Frontal cortex (tissue), 4 donors: Measurements from ENCODE around the gene AK3. TPM values are rescaled to one million over a fixed set of nuclear protein-coding genes. Genes with fewer than 3 reads are reported as not detected.
A peak's percentile ranks its signal among the peaks of the same experiment; 100 is the strongest.

Source experiments
- DNase-seq, 2 donors: peaks; one replicate each; pipeline ENCODE4 v3.0.0; 2012; ENCODE audit warnings: low spot score in 2 of 2
- FAIRE-seq: peaks from 2 replicates; lab custom pipeline; 2012; peaks lifted over from hg19 to GRCh38; lab: Jason Lieb, UNC
- total RNA-seq: library from RNA; depleted of rRNA; stranded (reverse); fragments of >200 nt; gene quantifications from one replicate; pipeline ENCODE4 v1.2.3, GENCODE V29; 2014
- donor health status: control.
- donor health status: control.
- donor health status: control.

The AK3 gene
- total RNA-seq, 1 donor from 2014 or later: 26.9 TPM

DNA sequence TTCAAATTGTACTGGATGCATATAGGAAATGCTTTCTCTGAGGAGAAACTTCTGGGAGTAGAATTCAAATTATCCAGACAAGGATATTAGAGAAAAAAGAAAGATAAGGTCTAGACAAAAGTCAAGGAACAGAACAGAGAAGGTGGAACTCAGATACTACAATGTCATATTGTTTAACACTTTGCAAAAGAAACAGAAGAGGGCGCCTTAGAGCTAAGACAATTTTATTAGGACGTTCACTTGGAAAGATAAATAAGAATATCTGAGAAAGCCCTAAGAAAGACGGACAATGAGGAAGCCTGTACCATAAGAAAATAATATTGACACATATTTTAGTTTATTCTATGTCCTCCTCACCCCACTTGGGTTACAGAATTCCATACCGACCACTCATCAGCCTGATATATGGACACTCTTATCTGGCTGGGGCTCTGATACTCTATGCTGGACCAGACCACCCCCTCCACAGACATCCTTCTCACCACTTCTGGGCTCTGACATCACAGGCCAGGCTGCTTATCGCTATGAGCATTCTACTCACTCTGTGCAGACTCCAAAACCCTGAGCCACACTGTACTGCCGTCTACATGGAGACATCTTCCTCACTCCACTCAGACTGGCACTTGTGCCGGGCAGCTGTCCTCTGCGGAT, 9.1 kb upstream of the AK3 start:
- no peak for DNase-seq
- FAIRE-seq: no peak

DNA sequence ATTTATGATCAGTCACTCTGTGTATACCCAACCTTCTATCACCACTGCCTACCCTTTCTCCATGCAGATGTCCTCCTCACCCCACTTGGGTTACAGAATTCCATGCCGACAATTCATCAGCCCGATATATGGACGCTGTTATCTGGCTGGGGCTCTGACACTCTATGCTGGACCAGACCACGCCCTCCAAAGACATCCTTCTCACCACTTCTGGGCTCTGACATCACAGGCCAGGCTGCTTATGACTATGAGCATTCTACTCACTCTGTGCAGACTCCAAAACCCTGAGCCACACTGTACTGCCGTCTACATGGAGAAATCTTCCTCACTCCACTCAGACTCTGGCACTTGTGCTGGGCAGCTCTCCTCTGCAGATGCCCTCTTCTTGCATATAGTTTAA, 7.6 kb upstream of the AK3 start:
- DNase-seq: no peak
- no peak for FAIRE-seq

DNA sequence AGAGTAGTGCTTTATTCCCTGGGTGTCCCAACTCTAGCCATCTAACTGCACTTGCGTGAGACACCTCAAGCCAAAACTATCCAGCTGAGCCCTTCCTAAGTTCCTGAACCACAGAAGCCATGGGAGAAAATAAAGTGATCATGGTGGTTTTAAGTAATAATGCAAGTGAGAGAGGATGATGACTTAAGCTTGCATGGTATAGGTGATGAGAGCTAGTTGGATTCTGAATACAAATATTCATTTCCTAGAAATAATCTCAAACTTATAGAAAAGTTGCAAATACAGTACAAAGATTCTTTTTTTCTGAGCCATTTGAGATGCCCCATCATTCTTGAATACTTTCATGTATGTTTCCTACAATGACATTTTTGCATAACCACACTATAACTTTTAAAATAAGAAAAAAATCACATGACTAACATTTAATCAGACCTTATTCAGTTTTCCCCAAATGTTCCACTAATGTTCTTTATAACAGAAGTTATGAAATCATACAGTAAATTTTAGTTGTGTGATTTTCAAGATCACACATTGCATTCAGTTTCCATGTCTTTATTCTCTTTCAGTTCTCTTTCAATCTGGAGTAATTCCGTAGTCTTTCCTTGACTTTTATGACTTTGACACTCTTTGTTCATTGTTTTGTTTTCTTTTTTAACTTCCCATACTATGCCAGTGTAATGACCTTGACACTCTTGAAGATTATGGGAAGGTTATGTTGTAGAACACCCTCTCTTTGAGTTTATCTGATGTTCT, 5.5 kb upstream of the AK3 start:
- DNase-seq (no peak), FAIRE-seq (no peak)

DNA sequence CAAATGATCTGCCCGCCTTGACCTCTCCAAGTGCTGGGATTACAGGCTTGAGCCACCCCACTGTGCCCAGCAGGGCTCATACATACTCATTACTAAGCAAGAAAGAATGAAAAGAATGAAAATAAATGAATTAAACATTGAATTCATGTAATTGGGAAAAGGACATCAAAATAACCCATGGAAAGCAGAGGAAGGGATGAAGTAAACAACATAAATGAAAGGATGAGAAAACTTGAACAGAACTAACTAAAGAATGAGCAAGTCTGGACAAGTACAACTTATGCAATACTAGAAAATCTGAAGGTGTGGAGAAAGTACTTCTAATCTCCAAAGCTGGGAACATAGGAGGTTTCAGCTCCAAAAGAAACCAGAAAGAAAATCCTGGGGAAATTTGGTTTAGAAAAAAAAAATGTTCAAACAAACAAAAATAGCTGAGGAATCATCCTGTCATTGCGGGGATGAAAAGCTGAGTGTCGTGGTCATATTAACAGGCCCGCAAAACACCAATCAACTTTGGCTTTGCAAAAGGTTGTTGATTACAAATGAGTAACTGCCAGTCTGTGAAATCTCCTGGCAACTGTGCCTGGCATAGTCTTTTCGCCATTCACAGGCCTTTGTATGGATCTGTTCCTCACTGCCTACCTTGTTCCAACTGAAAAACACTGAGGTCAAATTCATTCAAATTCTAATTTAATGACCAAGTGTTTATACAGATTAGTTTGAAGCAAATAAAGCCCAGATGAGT, 2.3 kb upstream of the AK3 start:
- no peak for FAIRE-seq
- DNase-seq: no peak

DNA sequence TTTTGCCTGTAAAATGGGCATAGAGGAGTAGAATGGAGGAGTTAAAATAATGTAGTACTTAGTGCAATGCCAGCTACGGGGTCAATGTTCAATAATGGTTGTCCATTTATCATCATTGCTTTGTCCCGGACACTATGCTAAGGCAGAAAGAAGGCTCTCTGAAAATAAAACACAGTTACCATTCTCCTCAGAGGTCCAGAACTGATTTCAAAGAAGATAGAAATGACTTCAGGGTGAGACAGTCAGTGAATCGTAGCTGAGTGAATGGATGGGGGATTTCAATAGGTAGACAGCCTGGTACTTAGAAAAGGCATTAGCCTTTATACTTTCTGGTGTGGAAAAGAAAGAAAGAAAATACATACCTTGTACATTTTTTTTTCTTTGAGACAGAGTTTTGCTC, 1.2 kb upstream of the AK3 start:
- no peak for DNase-seq
- FAIRE-seq: no peak

DNA sequence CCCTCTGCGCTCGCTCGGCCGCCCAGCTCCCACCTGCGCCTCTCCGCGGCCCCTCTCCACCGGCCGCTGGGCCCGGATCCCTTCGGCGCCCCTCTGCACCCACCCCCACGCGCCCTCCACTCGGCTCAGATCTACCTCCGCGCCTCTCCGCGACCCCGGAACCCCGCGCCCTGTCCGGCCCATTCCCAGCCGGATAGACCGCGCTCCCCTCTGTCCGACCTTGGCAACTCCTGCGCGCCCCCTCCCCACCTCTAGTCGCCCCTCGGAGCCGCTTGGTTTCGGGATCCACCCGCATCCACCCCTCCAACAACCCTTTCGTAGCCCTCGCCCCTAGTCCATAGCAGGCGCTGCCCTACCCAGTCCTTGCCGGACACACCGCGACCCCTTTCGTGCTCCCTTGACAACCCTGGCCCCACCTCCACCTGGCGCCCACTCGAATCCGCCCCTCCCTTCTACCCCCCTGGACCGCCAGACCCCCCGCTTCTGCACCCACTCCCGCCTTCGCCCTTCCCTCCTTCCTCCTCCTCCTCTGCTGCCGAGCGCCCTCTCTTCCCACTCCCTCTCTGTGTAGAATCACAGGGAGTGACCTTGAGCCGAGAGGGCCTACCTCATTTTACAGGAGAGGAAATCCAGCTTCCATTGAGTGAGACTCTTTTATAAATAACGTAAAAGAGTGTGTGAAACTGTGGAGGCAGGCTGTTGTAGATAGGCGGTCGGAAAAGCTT, 525 bp upstream of the AK3 start:
- FAIRE-seq (no peak), DNase-seq (peak; percentile 38 to 51)

DNA sequence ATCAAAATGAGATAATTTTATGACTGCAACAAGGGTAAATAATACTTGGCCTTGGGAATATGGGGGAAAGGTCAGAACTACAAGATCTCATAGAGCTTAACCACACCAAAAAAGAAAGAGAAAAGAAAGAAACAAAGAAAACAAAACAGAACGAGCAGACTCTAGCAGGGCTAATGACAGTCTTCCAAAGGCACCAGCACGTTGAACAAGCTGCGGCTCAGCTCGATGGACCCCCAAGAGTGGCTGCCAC, 689 bp downstream of the AK3 start:
- FAIRE-seq (no peak), DNase-seq (no peak)

DNA sequence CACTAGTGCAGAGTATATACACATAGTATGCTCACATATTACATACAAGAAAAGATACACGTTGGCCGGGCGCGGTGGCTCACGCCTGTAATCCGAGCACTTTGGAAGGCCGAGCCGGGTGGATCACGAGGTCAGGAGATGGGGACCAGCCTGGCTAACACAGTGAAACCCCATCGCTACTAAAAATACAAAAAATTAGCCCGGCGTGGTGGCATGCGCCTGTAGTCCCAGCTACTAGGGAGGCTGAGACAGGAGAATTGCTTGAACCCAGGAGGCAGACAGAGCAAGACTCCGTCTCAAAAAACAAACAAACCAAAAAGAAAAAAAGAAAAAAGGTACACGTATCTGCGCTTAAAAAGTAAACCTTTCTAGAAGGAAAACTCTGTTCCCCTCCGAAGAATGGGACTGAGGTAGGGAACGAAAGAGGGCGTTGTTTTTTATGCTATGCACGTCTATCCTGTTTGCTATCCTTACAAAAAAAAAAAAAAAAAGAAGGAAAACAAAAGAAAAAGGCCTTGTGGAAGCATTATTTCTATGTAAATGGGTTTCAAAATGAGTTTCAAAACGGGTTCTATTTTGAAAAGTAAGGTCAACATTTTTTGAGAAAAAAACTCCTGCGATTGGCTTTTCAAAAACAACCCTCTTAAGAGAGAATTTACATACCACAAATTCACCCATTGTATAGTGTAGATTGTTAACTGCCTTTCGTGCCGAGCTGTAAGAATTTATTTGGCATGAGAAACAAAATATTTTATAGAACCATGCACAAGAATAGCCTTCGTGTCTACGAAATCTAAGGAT, 1.2 kb downstream of the AK3 start:
- FAIRE-seq (no peak), DNase-seq (peak in 1 of 2 donors; percentile 15)

DNA sequence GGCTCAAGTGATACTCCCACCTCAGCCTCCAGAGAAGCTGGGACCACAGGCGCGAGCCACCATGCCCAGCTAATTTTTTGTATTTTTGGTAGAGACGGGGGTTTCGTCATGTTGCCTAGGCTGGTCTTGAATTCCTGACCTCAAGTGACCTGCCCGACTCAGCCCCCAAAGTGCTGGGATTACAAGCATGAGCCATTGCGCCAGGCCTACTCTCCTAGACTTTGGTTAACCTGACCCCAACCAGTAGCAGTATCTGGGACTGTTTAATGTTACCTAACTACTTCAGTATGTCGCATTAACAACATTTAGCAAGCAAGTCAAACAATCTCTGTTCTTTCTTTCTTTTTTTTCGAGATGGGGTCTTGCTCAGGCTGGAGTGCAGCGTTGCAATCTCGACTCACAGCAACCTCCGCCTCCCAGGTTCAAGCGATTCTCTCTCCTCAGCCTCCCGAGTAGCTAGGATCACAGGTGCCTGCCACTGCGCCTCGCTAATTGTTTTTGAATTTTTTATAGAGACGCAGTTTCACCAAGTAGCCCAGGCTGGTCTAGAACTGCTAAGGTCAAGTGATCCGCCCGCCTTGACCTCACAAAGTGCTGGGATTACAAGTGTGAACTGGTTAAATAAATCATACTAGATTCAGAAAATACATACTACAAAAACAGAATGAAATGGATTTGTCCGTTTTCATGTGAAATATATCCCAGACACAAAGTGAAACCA, 2.0 kb downstream of the AK3 start:
- FAIRE-seq: no peak
- DNase-seq: no peak

DNA sequence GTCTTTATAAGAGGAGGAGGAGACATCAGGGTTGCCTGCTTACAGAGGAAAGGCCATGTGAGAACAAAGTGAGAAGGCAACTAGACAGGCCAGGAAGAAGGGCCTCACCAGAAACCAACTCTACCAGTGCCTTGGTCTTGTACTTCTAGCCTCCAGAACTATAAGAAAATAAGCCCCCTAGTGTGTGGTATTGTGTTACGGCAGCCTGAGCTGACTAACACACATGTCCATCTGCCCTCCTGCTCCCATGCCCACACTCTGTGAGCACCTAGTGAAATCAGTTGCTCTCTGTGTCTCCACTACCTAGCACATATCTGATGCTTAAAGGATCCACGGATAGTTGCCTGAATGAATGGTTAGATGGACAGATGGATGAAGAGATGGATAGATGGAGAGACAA, 6.9 kb downstream of the AK3 start:
- no peak for FAIRE-seq

DNA sequence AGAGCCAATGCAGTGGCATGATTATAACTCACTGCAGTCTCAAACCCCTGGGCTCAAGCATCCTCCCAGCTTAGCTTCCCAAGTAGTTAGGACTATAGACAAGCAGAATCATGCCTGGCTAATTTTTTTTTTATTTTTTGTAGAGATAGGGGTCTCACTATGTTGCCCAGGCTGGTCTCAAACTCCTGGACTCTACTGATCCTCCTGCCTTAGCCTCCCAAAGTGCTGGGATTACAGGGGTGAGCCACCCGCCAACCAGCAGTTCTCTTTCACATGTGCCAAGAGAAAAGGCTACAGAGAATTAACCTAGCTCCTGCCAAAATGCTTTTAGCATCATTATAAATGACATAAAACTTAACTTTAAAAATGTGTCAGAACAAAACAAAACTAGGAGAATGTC, 8.1 kb downstream of the AK3 start:
- DNase-seq (no peak), FAIRE-seq (no peak)

More for the DNA sequence above, 6.9 kb downstream of the AK3 start:
- DNase-seq: no peak

DNA sequence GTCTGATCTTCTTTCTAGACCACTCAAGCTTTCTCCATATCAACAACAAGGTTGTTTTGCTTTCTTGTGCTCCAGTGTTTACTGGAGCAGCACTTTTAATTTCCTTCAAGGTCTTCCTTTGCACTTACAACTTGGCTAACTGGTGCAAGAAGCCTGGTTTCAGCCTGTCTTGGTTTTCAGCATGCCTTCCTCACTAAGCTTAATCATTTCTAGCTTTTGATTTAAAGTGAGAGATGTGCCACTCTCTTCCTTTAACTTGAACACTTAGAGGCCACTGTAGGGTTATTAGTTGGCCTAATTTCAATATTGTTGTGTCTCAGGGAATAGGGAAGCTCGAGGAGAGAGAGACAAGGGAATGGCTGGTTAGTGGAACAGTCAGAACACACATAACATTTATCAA, 13.4 kb downstream of the AK3 start:
- DNase-seq (no peak), FAIRE-seq (no peak)

DNA sequence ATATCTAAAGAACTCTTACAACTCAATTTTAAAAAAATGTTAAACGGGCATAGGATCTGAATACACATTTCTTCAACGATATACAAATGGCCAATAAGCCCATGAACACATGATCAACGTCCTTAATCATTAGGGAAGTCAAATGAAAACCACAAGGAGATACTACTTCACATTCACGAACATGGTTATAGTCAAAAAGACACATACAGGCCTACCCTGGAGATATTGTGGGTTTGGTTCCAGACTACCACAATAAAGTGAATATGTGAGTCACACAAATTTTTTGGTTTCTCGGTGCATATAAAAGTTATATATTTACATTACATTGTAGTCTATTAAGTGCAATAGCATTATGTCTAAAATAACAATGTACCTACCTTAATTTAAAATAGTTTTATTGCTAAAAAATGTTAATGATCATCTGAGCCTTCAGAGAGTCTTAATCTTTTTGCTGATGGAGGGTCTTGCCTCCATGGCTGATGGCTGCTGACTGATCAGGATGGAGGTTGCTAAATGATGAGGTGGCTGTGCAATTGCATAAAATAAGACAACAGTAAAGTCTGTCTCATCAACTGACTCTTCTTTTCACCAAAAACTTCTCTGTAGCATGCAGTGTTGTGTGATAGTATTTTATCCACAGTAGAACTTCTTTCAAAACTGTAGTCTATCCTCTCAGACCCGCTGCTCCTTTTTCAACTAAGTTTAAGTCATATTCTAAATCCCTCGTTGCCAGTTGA, 15.1 kb downstream of the AK3 start:
- FAIRE-seq: no peak

DNA sequence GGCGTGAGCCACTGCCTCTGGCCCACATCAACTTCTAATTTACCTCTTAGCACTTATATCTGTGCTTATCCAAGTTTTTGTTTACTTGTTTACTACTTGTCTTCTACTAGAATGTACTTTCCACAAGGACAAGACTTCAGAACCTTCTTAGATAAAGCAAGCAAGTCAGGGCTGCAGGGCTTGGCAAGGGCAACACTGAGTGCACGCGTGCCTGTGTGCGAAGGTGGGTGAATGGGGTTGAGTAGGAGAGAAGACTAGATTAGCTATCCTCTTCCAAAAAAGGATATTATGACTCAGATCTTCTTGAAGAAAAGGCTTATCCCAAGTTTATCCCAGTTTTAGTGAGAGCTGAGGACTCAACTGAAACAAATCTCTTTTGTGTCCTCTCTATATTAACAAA, 19.3 kb downstream of the AK3 start:
- DNase-seq: no peak
- FAIRE-seq: no peak

More for the DNA sequence above, 15.1 kb downstream of the AK3 start:
- DNase-seq: no peak

DNA sequence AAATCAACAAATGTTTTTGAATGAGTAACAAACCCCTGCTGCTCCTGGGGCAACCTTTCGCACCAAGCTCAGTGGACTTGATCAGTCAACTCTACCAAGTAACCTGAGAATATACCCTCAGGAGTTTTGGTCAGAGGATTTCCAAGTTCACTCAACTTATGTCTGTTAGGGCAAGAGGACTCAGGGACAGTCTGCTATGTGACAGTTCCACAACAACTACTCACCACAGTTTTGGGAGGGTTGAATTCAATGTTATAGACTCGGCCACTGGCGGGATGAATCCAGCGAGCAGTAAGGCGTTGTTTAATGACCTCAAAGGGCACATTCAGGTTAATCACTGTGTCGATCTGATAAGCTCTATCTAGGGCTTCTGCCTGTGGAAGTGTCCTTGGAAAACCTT, 22.1 kb downstream of the AK3 start:
- DNase-seq (no peak), FAIRE-seq (no peak)

DNA sequence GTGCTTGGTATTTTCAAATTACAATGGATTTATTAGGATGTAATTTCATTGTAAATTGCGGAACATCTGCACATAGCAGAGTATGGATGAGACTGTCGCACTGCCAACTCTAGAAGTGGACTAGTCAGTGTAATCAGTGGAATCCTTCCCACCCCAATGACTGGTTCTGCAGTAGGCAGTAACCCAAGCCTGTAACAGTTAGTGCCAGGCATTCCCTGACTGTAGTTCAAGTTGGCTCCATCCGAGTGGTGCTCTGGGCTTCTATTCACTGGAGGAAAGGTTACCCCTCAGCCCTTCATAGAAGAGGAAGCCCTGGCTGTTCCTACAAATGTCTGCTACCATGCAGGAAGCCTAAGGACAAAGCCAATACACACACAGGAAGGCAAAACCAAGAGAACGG, 23.2 kb downstream of the AK3 start:
- no peak for FAIRE-seq
- DNase-seq: no peak

DNA sequence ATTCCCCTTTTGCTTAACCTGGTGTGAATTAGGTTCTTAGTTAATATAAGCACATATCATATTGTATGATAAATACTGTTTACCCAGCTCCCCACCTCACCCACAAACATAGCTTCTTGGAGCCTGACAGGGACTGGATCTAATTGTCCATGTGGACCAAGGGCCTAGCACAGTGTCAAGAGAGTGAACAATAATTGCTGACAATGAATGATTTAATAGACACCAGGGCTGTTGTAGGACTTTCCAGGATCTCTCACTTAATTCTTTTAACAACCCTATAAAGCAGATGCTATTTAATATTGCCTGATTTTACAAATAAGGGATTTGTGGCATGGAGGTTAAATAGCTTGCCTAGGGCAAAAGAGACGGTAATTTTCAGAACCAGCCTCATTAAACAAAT, 24.8 kb downstream of the AK3 start:
- no peak for FAIRE-seq

DNA sequence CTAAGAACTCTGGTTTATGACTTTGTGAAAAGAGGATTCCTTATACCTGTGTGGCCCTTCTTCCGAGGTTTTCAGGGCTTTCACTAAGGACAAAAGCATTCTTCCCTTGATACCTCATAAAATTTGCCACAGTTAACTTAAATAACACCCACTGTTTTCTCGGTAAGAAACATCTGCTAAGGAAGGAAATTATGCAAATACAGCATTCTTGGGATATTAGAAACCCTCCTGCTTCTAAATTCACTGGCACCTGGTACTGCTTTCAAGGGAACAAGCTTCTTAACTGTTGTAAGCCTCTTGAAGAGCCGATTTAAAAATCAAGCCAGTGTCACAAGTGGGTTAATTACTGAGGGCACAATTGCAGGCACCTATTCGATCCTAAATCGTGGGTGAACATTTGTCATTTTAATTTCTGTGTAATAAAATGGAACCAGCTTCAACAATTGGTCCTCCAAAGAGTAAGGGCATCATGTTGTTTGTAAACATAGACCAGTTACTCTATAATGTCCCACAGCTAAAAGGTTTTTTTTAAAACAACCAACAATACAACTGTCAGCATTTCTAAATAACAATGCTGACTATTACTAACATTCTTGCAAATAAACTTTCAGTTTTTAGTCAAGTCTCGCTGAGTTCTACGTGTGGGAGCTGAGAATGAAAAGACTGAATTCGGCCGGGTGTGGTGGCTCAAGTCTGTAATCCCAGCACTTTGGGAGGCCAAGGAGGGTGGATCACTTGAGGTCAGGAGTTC, 26.6 kb downstream of the AK3 start:
- DNase-seq (no peak), FAIRE-seq (no peak)

More for the DNA sequence above, 24.8 kb downstream of the AK3 start:
- no peak for DNase-seq
